Loucy (cell line): ENCODE results near the gene CDH12.
"Not testable (repeated sequence)": the region's sequence is repeated elsewhere in the genome, so short reads cannot be mapped to it uniquely, and the experiment has no call there.

Source experiments
- H2AFZ ChIP-seq: fragments of 200-600 bp; sonication (generic); 2 replicates; pipeline ENCODE4 v1.6.0; 2016; ENCODE audit warnings: antibody characterized with exemption, mild to moderate bottlenecking, low read length, moderate library complexity
- H3F3A ChIP-seq: fragments of 200-600 bp; 2 replicates; pipeline ENCODE4 v1.6.0; 2016; ENCODE audit warnings: antibody characterized with exemption, low read depth, mild to moderate bottlenecking
- H3K27me3 ChIP-seq: fragments of 200-600 bp; sonication (generic); 2 replicates; pipeline ENCODE4 v1.6.1; 2014; ENCODE audit warnings: low read length, mild to moderate bottlenecking; ENCODE audit not compliant: insufficient read depth, poor library complexity, severe bottlenecking
- H3K36me3 ChIP-seq: fragments of 200-600 bp; sonication (generic); 2 replicates; pipeline ENCODE4 v1.6.1; 2016; ENCODE audit warnings: low read length; ENCODE audit not compliant: insufficient read depth
- H3K4me1 ChIP-seq: fragments of 200-600 bp; sonication (generic); 2 replicates; pipeline ENCODE4 v1.5.1; 2014; ENCODE audit warnings: low read length, mild to moderate bottlenecking; ENCODE audit not compliant: insufficient read depth, poor library complexity, severe bottlenecking
- H3K4me2 ChIP-seq: fragments of 200-600 bp; sonication (generic); 2 replicates; pipeline ENCODE4 v1.6.0; 2014; ENCODE audit warnings: antibody characterized with exemption, low read length, low read depth, mild to moderate bottlenecking; ENCODE audit not compliant: poor library complexity, severe bottlenecking
- H3K4me3 ChIP-seq: fragments of 200-600 bp; sonication (generic); 2 replicates; pipeline ENCODE4 v1.5.1; 2014; ENCODE audit warnings: low read length, mild to moderate bottlenecking, mixed read lengths; ENCODE audit not compliant: poor library complexity, severe bottlenecking
- H3K79me2 ChIP-seq: fragments of 200-600 bp; sonication (generic); 2 replicates; pipeline ENCODE4 v1.6.1; 2014; ENCODE audit warnings: low read length; ENCODE audit not compliant: insufficient read depth
- H3K9ac ChIP-seq: fragments of 200-600 bp; sonication (generic); 2 replicates; pipeline ENCODE4 v1.6.0; 2014; ENCODE audit warnings: mild to moderate bottlenecking, low read depth, low read length, moderate library complexity; ENCODE audit not compliant: poor library complexity, severe bottlenecking
- H3K9me2 ChIP-seq: fragments of 200-600 bp; sonication (generic); replicated peaks from 2 replicates; pipeline ENCODE4 v1.6.1; 2016; ENCODE audit warnings: low read depth, low read length, mixed read lengths
- H3K9me3 ChIP-seq: fragments of 200-600 bp; sonication (generic); 2 replicates; pipeline ENCODE4 v1.6.1; 2014; ENCODE audit warnings: mild to moderate bottlenecking, antibody characterized with exemption, low read length, low read depth; ENCODE audit not compliant: insufficient read depth
- H4K20me1 ChIP-seq: fragments of 200-600 bp; sonication (generic); 2 replicates; pipeline ENCODE4 v1.6.0; 2014; ENCODE audit warnings: antibody characterized with exemption, low read length, mild to moderate bottlenecking; ENCODE audit not compliant: insufficient read depth, poor library complexity, severe bottlenecking
- CTCF ChIP-seq: fragments of 200-600 bp; sonication (generic); conservative IDR thresholded peaks from 2 replicates; pipeline ENCODE4 v1.5.1; 2014; ENCODE audit warnings: mild to moderate bottlenecking, antibody characterized with exemption, low read length
- EZH2phosphoT487 ChIP-seq: fragments of 200-600 bp; IDR thresholded peaks from 2 replicates; pipeline ENCODE4 v1.6.1; 2018; ENCODE audit warnings: antibody characterized with exemption, mild to moderate bottlenecking, moderate library complexity, borderline replicate concordance

CDH12 gene

DNA sequence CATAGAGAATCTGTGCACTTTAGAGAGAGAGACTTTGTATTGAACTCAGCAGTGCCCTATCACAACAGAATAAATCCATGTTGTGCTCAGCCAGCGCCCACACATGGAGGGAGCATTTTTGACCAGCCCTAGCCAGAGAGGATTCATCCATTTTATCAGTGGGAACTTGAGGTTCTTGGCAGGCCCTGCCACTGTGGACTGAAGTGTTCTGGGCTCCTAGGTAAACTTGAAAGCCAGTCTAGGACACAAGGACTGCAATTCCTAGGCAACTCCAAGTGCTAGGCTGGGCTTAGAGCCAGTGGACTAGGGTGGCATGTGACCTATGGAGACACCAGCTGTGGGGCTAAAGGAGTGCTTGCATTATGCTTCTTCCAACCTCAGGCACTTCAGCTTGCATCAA is 523.5 kb downstream of the CDH12 start:
- no peak overlapping the region for H3K9ac ChIP-seq
- H3K9me2 ChIP-seq = no peaks in the 10 kb centered on the region
- no peaks in the 10 kb centered on the region for H4K20me1 ChIP-seq
- H3K27me3 ChIP-seq = no peaks in the 10 kb centered on the region
- no peak for TF ChIP-seq CTCF
- TF ChIP-seq EZH2phosphoT487 = no peak
- no peaks in the 10 kb centered on the region for H3F3A ChIP-seq
- no peak overlapping the region for H3K4me3 ChIP-seq
- H3K9me3 ChIP-seq = no peaks in the 10 kb centered on the region
- no peaks in the 10 kb centered on the region for H3K36me3 ChIP-seq
- no peak overlapping the region for H3K4me2 ChIP-seq
- H2AFZ ChIP-seq = no peak overlapping the region
- no peaks in the 10 kb centered on the region for H3K79me2 ChIP-seq
- no peaks in the 10 kb centered on the region for H3K4me1 ChIP-seq

- Histone ChIP-seq H3K4me3 (no peak overlapping the region), H3K4me1 (no peaks in the 10 kb centered on the region), H3K4me2 (no peak overlapping the region)
These were observed 533.3 kb downstream of the CDH12 start for GRCh38 chr5:22319798-22320197.

GRCh38 chr5:22316294-22316693 is 536.9 kb downstream of the CDH12 start:
- Histone ChIP-seq H3K9ac (no peak overlapping the region), H2AFZ (no peak overlapping the region)

More at GRCh38 chr5:22319798-22320197, 533.3 kb downstream of the CDH12 start:
- H3K79me2 ChIP-seq = no peaks in the 10 kb centered on the region
- H3F3A ChIP-seq = no peaks in the 10 kb centered on the region
- no peak overlapping the region for H3K9ac ChIP-seq
- no peaks in the 10 kb centered on the region for H3K9me3 ChIP-seq
- H2AFZ ChIP-seq = no peak overlapping the region
- H3K9me2 ChIP-seq = no peaks in the 10 kb centered on the region
- H3K27me3 ChIP-seq = no peaks in the 10 kb centered on the region
- no peak for TF ChIP-seq CTCF
- no peak for TF ChIP-seq EZH2phosphoT487
- H3K36me3 ChIP-seq = no peaks in the 10 kb centered on the region
- H4K20me1 ChIP-seq = no peaks in the 10 kb centered on the region

DNA sequence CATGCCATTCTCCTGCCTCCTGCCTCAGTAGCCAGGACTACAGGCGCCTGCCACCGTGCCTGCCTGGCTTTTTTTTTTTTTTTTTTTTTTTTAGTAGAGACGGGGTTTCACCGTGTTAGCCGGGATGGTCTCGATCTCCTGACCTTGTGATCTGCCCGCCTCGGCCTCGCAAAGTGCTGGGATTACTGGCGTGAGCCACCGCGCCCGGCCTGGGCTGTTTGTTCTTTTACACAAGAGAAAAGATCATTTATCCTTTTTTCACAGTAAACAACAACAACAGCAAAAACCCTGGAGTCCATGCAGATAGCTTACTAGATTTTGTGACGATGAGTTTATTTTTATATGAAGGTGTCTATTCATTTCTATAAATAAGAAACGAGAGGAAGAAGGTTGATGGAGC is 538.1 kb downstream of the CDH12 start:
- not testable (repeated sequence) for H3K4me2 ChIP-seq, H3K4me3 ChIP-seq, H2AFZ ChIP-seq, H3K27me3 ChIP-seq, H3K4me1 ChIP-seq, H3K79me2 ChIP-seq, H3K9ac ChIP-seq, H3K9me3 ChIP-seq, H3K36me3 ChIP-seq, H3F3A ChIP-seq, H3K9me2 ChIP-seq, H4K20me1 ChIP-seq

More at GRCh38 chr5:22316294-22316693, 536.9 kb downstream of the CDH12 start:
- Histone ChIP-seq H3K9me3 (no peaks in the 10 kb centered on the region), H3K4me1 (no peaks in the 10 kb centered on the region), H3K9me2 (no peaks in the 10 kb centered on the region), H3K4me2 (no peak overlapping the region), H3F3A (no peaks in the 10 kb centered on the region), H4K20me1 (no peaks in the 10 kb centered on the region), H3K27me3 (no peaks in the 10 kb centered on the region), H3K79me2 (no peaks in the 10 kb centered on the region), H3K36me3 (no peaks in the 10 kb centered on the region), H3K4me3 (no peak overlapping the region)
- TF ChIP-seq CTCF (no peak), EZH2phosphoT487 (no peak)
